Measurements from ENCODE around the gene LARGE2. TPM values are rescaled to one million over a fixed set of nuclear protein-coding genes. Genes with fewer than 3 reads are reported as not detected.
"Not testable (repeated sequence)": the region's sequence is repeated elsewhere in the genome, so short reads cannot be mapped to it uniquely, and the experiment has no call there.

LARGE2 gene
- total and polyA plus RNA-seq, 2 donors: 3.5 to 12.2 TPM

- no peak for DNase-seq (ENCODE audit: low read depth in 6 of 9, low spot score in 9 of 9)
- WGBS: 56% methylated on average over 8 of the region's 8 CpGs
- no peaks in the 10 kb centered on the region for H3K9me3 ChIP-seq (ENCODE audit: control insufficient read depth in 2 of 2, insufficient read depth in 1 of 2, low read length in 1 of 2)
- no peak overlapping the region for H3K4me3 ChIP-seq (ENCODE audit: low read length in 2 of 2)
- H3K27me3 ChIP-seq (ENCODE audit: control insufficient read depth in 2 of 2, insufficient read depth in 1 of 2, low read length in 1 of 2): peaks cover 41 to 69% of the 10 kb centered on the region in 2 donors
- H3K27ac ChIP-seq (ENCODE audit: low read depth in 1 of 2, low read length in 1 of 2): no peak overlapping the region
- peaks cover 9 to 11% of the 10 kb centered on the region in 2 donors for H3K4me1 ChIP-seq (ENCODE audit: control insufficient read depth in 2 of 2, insufficient read depth in 2 of 2, low read length in 2 of 2)
- no peaks in the 10 kb centered on the region for H3K36me3 ChIP-seq (ENCODE audit: control insufficient read depth in 2 of 2, insufficient read depth in 2 of 2, low read length in 1 of 2)
Observed at GRCh38 chr11:45900916-45901617, 21.4 kb upstream of the LARGE2 start.

DNA sequence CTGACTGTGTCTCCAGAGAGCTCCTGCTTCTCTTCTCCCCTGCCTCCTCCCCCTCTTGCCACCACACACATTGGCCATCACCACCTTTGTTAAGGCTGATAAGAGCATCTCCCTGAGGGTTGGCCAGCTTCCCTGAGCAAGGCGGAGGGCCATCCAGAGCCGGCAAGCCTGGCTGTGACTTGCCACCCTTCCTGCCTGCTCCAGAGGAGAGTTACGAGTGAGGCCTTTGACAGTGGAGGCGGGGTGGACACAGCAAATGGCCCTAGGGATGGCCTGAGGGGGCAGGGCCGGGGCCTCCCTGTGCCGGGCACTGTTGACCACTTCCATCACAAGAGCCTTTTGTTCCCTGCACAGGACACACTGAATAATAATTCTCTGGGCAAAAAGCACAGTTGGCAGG is 20.8 kb upstream of the LARGE2 start:
- Histone ChIP-seq H3K36me3 (ENCODE audit: control insufficient read depth in 2 of 2, insufficient read depth in 2 of 2, low read length in 1 of 2) (no peaks in the 10 kb centered on the region), H3K27me3 (ENCODE audit: control insufficient read depth in 2 of 2, insufficient read depth in 1 of 2, low read length in 1 of 2) (peaks cover 39 to 64% of the 10 kb centered on the region in 2 donors), H3K9me3 (ENCODE audit: control insufficient read depth in 2 of 2, insufficient read depth in 1 of 2, low read length in 1 of 2) (no peaks in the 10 kb centered on the region), H3K4me1 (ENCODE audit: control insufficient read depth in 2 of 2, insufficient read depth in 2 of 2, low read length in 2 of 2) (peaks cover 9 to 11% of the 10 kb centered on the region in 2 donors), H3K27ac (ENCODE audit: low read depth in 1 of 2, low read length in 1 of 2) (no peak overlapping the region), H3K4me3 (ENCODE audit: low read length in 2 of 2) (no peak overlapping the region)
- 85% methylated on average over 6 of the region's 6 CpGs for WGBS
- no peak for DNase-seq (ENCODE audit: low read depth in 6 of 9, low spot score in 9 of 9)

DNA sequence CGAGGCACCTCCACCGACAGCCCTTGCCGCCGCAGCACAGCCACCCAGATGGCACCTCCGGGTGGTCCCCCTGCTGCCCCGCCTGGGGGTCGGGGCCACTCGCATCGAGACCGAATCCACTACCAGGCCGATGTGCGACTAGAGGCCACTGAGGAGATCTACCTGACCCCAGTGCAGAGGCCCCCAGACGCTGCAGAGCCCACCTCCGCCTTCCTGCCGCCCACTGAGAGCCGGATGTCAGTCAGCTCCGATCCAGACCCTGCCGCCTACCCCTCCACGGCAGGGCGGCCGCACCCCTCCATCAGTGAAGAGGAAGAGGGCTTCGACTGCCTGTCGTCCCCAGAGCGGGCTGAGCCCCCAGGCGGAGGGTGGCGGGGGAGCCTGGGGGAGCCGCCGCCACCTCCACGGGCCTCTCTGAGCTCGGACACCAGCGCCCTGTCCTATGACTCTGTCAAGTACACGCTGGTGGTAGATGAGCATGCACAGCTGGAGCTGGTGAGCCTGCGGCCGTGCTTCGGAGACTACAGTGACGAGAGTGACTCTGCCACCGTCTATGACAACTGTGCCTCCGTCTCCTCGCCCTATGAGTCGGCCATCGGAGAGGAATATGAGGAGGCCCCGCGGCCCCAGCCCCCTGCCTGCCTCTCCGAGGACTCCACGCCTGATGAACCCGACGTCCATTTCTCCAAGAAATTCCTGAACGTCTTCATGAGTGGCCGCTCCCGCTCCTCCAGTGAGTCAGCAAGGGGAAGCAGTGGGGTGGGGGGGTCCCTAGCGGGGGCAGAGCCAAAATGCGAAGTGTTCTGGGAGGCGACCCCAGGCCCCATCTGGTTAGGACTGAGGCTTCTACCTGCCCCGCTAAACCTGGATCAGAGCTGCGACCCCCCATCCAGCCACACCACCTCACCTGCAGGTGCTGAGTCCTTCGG is 19.7 kb upstream of the LARGE2 start:
- H3K9me3 ChIP-seq (ENCODE audit: control insufficient read depth in 2 of 2, insufficient read depth in 1 of 2, low read length in 1 of 2): no peaks in the 10 kb centered on the region
- no peak for DNase-seq (ENCODE audit: low read depth in 6 of 9, low spot score in 9 of 9)
- no peaks in the 10 kb centered on the region for H3K36me3 ChIP-seq (ENCODE audit: control insufficient read depth in 2 of 2, insufficient read depth in 2 of 2, low read length in 1 of 2)
- no peak overlapping the region for H3K27ac ChIP-seq (ENCODE audit: low read depth in 1 of 2, low read length in 1 of 2)
- H3K4me1 ChIP-seq (ENCODE audit: control insufficient read depth in 2 of 2, insufficient read depth in 2 of 2, low read length in 2 of 2): peaks cover 9 to 11% of the 10 kb centered on the region in 2 donors
- 94% methylated on average over 56 of the region's 56 CpGs for WGBS
- H3K4me3 ChIP-seq (ENCODE audit: low read length in 2 of 2): no peak overlapping the region
- peaks cover 35 to 53% of the 10 kb centered on the region in 2 donors for H3K27me3 ChIP-seq (ENCODE audit: control insufficient read depth in 2 of 2, insufficient read depth in 1 of 2, low read length in 1 of 2)

- no peak overlapping the region for H3K4me3 ChIP-seq (ENCODE audit: low read length in 2 of 2)
- no peak for DNase-seq (ENCODE audit: low read depth in 6 of 9, low spot score in 9 of 9)
- 92% methylated on average over 15 of the region's 15 CpGs for WGBS
Observed at GRCh38 chr11:45904309-45904915, 18.0 kb upstream of the LARGE2 start.

DNA sequence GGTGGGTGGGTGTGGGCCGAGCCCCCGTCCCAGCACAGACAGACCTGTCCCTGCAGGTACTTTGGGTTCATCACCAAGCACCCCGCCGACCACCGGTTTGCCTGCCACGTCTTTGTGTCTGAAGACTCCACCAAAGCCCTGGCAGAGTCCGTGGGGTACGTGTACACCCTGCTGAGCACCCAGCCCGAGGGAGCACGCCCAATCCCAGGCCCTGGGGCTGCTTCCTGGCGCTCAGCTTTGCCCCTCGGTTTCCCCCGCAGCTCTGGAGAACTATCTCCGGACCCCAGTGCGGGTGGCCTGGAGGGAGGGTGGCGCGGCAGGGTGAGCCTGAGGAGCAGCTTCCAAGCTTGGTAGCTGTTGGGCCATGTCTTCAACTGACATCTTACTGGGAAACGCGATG is 17.4 kb upstream of the LARGE2 start:
- 96% methylated on average over 19 of the region's 19 CpGs for WGBS
- H3K36me3 ChIP-seq (ENCODE audit: control insufficient read depth in 2 of 2, insufficient read depth in 2 of 2, low read length in 1 of 2): peaks cover 8 to 16% of the 10 kb centered on the region in 2 donors
- H3K27ac ChIP-seq (ENCODE audit: low read depth in 1 of 2, low read length in 1 of 2): no peak overlapping the region
- H3K9me3 ChIP-seq (ENCODE audit: control insufficient read depth in 2 of 2, insufficient read depth in 1 of 2, low read length in 1 of 2): no peaks in the 10 kb centered on the region
- peaks cover 19 to 31% of the 10 kb centered on the region in 2 donors for H3K27me3 ChIP-seq (ENCODE audit: control insufficient read depth in 2 of 2, insufficient read depth in 1 of 2, low read length in 1 of 2)
- H3K4me1 ChIP-seq (ENCODE audit: control insufficient read depth in 2 of 2, insufficient read depth in 2 of 2, low read length in 2 of 2): no peaks in the 10 kb centered on the region
- H3K4me3 ChIP-seq (ENCODE audit: low read length in 2 of 2): no peak overlapping the region
- DNase-seq (ENCODE audit: low read depth in 6 of 9, low spot score in 9 of 9): no peak

More at GRCh38 chr11:45904309-45904915, 18.0 kb upstream of the LARGE2 start:
- H3K4me1 ChIP-seq (ENCODE audit: control insufficient read depth in 2 of 2, insufficient read depth in 2 of 2, low read length in 2 of 2): peaks cover 2 to 5% of the 10 kb centered on the region in 2 donors
- H3K27ac ChIP-seq (ENCODE audit: low read depth in 1 of 2, low read length in 1 of 2): no peak overlapping the region
- H3K27me3 ChIP-seq (ENCODE audit: control insufficient read depth in 2 of 2, insufficient read depth in 1 of 2, low read length in 1 of 2): peaks cover 24 to 36% of the 10 kb centered on the region in 2 donors
- H3K9me3 ChIP-seq (ENCODE audit: control insufficient read depth in 2 of 2, insufficient read depth in 1 of 2, low read length in 1 of 2): no peaks in the 10 kb centered on the region
- H3K36me3 ChIP-seq (ENCODE audit: control insufficient read depth in 2 of 2, insufficient read depth in 2 of 2, low read length in 1 of 2): peaks cover 1 to 9% of the 10 kb centered on the region in 2 donors

DNA sequence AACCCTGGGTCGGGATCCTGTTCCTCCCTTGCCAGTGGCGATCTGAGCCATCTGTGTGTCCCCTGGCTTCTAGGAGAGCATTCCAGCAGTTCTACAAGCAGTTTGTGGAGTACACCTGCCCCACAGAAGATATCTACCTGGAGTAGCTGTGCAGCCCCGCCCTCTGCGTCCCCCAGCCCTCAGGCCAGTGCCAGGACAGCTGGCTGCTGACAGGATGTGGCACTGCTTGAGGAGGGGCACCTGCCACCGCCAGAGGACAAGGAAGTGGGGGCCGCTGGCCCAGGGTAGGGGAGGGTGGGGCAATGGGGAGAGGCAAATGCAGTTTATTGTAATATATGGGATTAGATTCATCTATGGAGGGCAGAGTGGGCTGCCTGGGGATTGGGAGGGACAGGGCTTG is 16.9 kb upstream of the LARGE2 start:
- not testable (repeated sequence) for DNase-seq (ENCODE audit: low read depth in 6 of 9, low spot score in 9 of 9); H3K4me3 ChIP-seq (ENCODE audit: low read length in 2 of 2)
- 32% methylated on average over 6 of the region's 6 CpGs for WGBS

DNA sequence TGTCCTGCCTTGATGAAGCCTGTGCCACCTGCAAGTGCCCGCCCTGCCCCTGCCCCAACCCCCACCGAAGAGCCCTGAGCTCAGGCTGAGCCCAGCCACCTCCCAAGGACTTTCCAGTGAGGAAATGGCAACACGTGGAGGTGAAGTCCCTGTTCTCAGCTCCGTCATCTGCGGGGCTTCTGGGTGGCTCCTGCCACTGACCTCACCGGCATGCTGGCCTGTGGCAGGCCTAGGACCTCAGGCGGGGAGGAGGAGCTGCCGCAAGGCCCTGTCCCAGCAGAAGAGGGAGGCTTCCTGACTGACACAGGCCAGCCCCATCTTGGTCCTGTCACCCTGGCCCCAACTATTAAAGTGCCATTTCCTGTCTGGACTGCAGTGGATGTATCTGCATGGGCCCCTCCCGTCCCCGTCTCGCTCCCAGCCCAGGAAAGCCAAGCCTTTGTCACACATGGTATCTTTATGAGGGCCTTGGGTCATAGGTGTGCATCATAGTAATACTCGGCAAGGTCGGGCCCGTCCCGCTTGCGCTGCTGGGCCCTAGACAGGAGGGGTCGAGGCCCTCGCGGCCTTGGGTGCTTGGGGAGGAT is 16.3 kb upstream of the LARGE2 start:
- peaks cover 9 to 21% of the 10 kb centered on the region in 2 donors for H3K27me3 ChIP-seq (ENCODE audit: control insufficient read depth in 2 of 2, insufficient read depth in 1 of 2, low read length in 1 of 2)
- no peak overlapping the region for H3K27ac ChIP-seq (ENCODE audit: low read depth in 1 of 2, low read length in 1 of 2)
- H3K36me3 ChIP-seq (ENCODE audit: control insufficient read depth in 2 of 2, insufficient read depth in 2 of 2, low read length in 1 of 2): peaks cover 19 to 27% of the 10 kb centered on the region in 2 donors
- H3K4me3 ChIP-seq (ENCODE audit: low read length in 2 of 2): no peak overlapping the region
- no peak for DNase-seq (ENCODE audit: low read depth in 6 of 9, low spot score in 9 of 9)
- WGBS: 71% methylated on average over 19 of the region's 19 CpGs
- no peaks in the 10 kb centered on the region for H3K4me1 ChIP-seq (ENCODE audit: control insufficient read depth in 2 of 2, insufficient read depth in 2 of 2, low read length in 2 of 2)
- no peaks in the 10 kb centered on the region for H3K9me3 ChIP-seq (ENCODE audit: control insufficient read depth in 2 of 2, insufficient read depth in 1 of 2, low read length in 1 of 2)

More for the DNA sequence above, 16.9 kb upstream of the LARGE2 start:
- H3K4me1 ChIP-seq (ENCODE audit: control insufficient read depth in 2 of 2, insufficient read depth in 2 of 2, low read length in 2 of 2); H3K9me3 ChIP-seq (ENCODE audit: control insufficient read depth in 2 of 2, insufficient read depth in 1 of 2, low read length in 1 of 2); H3K27ac ChIP-seq (ENCODE audit: low read depth in 1 of 2, low read length in 1 of 2): not testable (repeated sequence)
- H3K27me3 ChIP-seq (ENCODE audit: control insufficient read depth in 2 of 2, insufficient read depth in 1 of 2, low read length in 1 of 2): peaks cover 15 to 27% of the 10 kb centered on the region in 2 donors
- H3K36me3 ChIP-seq (ENCODE audit: control insufficient read depth in 2 of 2, insufficient read depth in 2 of 2, low read length in 1 of 2): peaks cover 13 to 21% of the 10 kb centered on the region in 2 donors

DNA sequence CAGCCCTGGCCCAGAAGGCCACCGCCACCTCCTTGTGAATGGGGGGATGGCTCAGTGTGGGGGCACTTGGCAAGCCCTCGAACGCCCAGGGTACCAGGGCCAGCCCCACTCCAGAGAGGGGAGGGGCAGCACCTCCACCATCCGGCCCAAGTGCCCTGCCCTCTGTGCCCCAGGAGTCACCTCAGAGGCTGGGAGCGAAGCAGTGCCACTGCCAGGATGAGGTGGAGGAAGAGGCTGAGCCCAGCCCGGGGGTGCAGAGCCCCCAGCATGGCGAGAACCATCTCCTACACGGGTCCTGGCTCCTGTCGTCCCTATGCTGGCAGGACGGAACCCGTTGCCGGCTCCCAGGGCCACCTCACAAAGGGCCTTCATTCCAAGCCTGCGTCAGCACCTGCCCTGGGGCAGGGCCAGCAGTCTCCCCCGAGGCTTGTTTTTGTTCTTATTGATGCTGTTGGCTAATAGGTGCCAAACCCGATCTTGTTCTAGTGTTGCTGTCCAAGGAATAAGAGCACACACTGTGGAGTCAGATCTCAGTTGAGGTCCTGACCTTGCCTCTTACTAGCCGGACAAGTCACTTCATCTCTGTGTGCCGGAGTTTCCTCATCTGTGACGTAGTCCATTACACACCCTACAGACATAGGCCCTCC is 15.4 kb upstream of the LARGE2 start, which contains the start of gene FREY1:
TSS of gene FREY1 (minus strand) at position 307 of the 647 bp plus-strand sequence. CDS start at position 281, 26 bp downstream.
- H3K4me1 ChIP-seq (ENCODE audit: control insufficient read depth in 2 of 2, insufficient read depth in 2 of 2, low read length in 2 of 2): no peaks in the 10 kb centered on the region
- no peak for DNase-seq (ENCODE audit: low read depth in 6 of 9, low spot score in 9 of 9)
- no peaks in the 10 kb centered on the region for H3K9me3 ChIP-seq (ENCODE audit: control insufficient read depth in 2 of 2, insufficient read depth in 1 of 2, low read length in 1 of 2)

More for the DNA sequence above, 15.4 kb upstream of the LARGE2 start, which contains the start of gene FREY1:
- Histone ChIP-seq H3K27ac (ENCODE audit: low read depth in 1 of 2, low read length in 1 of 2) (no peak within 1 kb of the TSS), H3K36me3 (ENCODE audit: control insufficient read depth in 2 of 2, insufficient read depth in 2 of 2, low read length in 1 of 2) (peaks cover 24 to 36% of the 10 kb centered on the region in 2 donors), H3K4me3 (ENCODE audit: low read length in 2 of 2) (no peak within 1 kb of the TSS), H3K27me3 (ENCODE audit: control insufficient read depth in 2 of 2, insufficient read depth in 1 of 2, low read length in 1 of 2) (peaks cover 2 to 12% of the 10 kb centered on the region in 2 donors)
- WGBS: 86% methylated on average over 18 of the region's 18 CpGs
